Pancreas (tissue), 10 donors: ENCODE measurements around the gene STX18. TPM values are rescaled to one million over a fixed set of nuclear protein-coding genes. Genes with fewer than 3 reads are reported as not detected.

ENCODE experiments used
- ATAC-seq, 4 donors: fragments of 200-7000 bp; cut with Tn5 transposase; one replicate each; pipeline versions ENCODE4 v1.8.0 to v1.9.1; 2020; ENCODE audit warnings: mild to moderate bottlenecking in 4 of 4, moderate library complexity in 4 of 4
- DNase-seq, 6 donors: peaks; one replicate each; pipeline ENCODE4 v3.0.0-alpha.2; 2020
- FAIRE-seq: peaks from 2 replicates; lab custom pipeline; 2012; peaks lifted over from hg19 to GRCh38; lab: Jason Lieb, UNC
- H3K27ac ChIP-seq, 4 donors: fragments of 200-600 bp; sonication (generic); 1 replicate in 3 of 4; 2 replicates in 1 of 4; pipeline versions ENCODE4 v1.5.0 to v1.8.0; 2020
- H3K27me3 ChIP-seq, 4 donors: fragments of 200-600 bp; one replicate each; pipeline ENCODE4 v1.8.0; 2021
- H3K36me3 ChIP-seq, 3 donors: fragments of 200-600 bp; sonication (generic) in 1 of 3; one replicate each; pipeline versions ENCODE4 v1.5.0 to v1.8.0; 2020 to 2021
- H3K4me1 ChIP-seq, 3 donors: fragments of 200-600 bp; one replicate each; pipeline ENCODE4 v1.8.0; 2021
- H3K4me3 ChIP-seq, 4 donors: fragments of 200-600 bp; sonication (generic) in 2 of 4; one replicate each; pipeline versions ENCODE4 v1.5.0 to v1.8.0; 2020 to 2021
- H3K9me3 ChIP-seq, 4 donors: fragments of 200-600 bp; one replicate each; pipeline ENCODE4 v1.8.0; 2021
- CTCF ChIP-seq, 4 donors: fragments of 200-600 bp; sonication (generic) in 3 of 4; IDR thresholded peaks; one replicate each; pipeline versions ENCODE4 v1.5.0 to v1.8.0; 2021; ENCODE audit warnings: antibody characterized with exemption in 4 of 4
- WGBS, 2 donors: extraction: QIAGEN DNeasy Blood & Tissue Kit; methylation state at CpG; one replicate each; pipeline ENCODE4 v1.1.7; 2013; 5-methylcytosine and 5-hydroxymethylcytosine counted together
- intact Hi-C, 3 donors: fragments of 100-400 bp; cut with DNase I; formaldehyde crosslinking; loops; one replicate each; pipeline versions ENCODE4 v1.11.1 to v1.14.2; 2022
- polyA plus RNA-seq, 2 donors: library from polyadenylated mRNA; stranded (reverse); fragments of 200-250 nt; gene quantifications; one replicate each; pipeline ENCODE4 v1.2.3, GENCODE V29; 2013
- total RNA-seq, 6 donors: library from RNA; stranded (reverse); fragmentation: NEBNext Ultra II Directional in 4 of 6; extraction: Animal tissue kit (Norgen Biotek cat#: 25700) in 4 of 6; gene quantifications; one replicate each; pipeline versions ENCODE4 v1.2.1 to v1.2.4, GENCODE V29; 2021 to 2023
- donor health status: healthy with polysubstance abuse.
- donor health status: DM: no; HTN: no; CAD: no; lungs with moderate emphysema.
- donor health status: DM: no; HTN: no; CAD: no.
- donor health status: control.
- donor health status: control.
- donor health status: Bipolar disorder and iron deficiency.
- donor health status: DM: yes; HTN: yes; CAD: no.
- donor health status: DM: no; HTN: no; CAD: no.
- donor health status: DM: no; HTN: no; CAD: no.
- donor health status: DM: yes; HTN: yes; CAD: no.

Gene STX18
- total and polyA plus RNA-seq, 8 donors, result 13.6 to 35.9 (median 19.0) TPM

DNA sequence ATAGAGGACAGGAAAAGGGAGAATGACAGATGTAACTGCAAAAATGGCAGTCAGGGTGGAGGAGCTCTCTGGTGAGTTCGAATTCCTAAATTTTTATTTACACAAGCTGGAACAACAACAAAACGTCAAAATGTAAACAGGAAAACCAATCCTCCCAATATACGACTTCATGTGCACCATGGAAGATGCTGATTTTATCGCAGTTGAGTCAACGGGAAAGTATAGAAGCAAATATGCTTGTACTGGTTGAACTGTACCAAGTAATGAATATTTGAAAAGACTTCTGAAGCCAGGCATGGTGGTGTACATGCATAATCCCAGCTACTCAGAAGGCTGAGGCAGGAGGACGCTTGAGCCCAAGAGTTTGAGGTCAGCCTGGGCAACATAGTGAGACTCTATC, 15.4 kb downstream of the STX18 start:
- ATAC-seq (no peak), DNase-seq (no peak), FAIRE-seq (no peak)
- Histone ChIP-seq H3K9me3 (no peaks in the 10 kb centered on the region), H3K4me1 (no peaks in the 10 kb centered on the region), H3K27me3 (no peaks in the 10 kb centered on the region), H3K4me3 (no peak overlapping the region), H3K36me3 (no peaks in the 10 kb centered on the region), H3K27ac (no peak overlapping the region)
- WGBS, 2 donors, result 87 to 90% methylated on average over 6 of the region's 6 CpGs
- intact Hi-C loops, result no loop called here
- TF ChIP-seq CTCF (IDR thresholded peaks at IDR 0.05), result no peak

- no peaks in the 10 kb centered on the region for H3K36me3 ChIP-seq
- no peaks in the 10 kb centered on the region for H3K9me3 ChIP-seq
- H3K4me3 ChIP-seq, result no peak overlapping the region
- H3K27me3 ChIP-seq, result no peaks in the 10 kb centered on the region
- DNase-seq (no peak), ATAC-seq (peak in 3 of 4 donors; percentile 50 to 62 (median 62)), FAIRE-seq (no peak)
- H3K4me1 ChIP-seq, result peaks cover 0 to 7% (median 6%) of the 10 kb centered on the region in 3 donors
- no peak overlapping the region for H3K27ac ChIP-seq
- TF ChIP-seq CTCF (IDR thresholded peaks at IDR 0.05), result no peak
- 79 to 82% methylated on average over 4 of the region's 4 CpGs for WGBS, 2 donors
- intact Hi-C loops, result no loop called here
Observed at GRCh38 chr4:4524364-4524763, 17.5 kb downstream of the STX18 start.

DNA sequence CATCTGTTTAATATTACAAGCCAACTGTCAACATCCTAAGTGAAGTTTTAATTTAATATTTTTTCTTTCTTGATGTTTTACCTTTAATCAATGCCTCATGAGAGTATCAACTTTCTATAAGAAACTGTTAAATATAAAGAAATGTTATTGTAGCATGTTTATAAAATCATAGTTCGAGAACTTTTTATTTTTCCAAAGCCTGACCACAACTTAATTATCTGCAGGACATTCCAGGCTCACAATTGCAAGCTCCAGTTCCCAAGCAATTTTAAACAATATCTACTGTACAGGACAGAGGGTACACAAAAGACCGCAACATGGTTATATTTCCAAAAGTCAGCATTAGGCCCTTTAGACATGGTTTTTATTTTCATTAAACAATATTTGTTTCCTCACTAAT, 20.1 kb downstream of the STX18 start:
- H3K4me3 ChIP-seq, result no peak overlapping the region
- no peak for TF ChIP-seq CTCF (IDR thresholded peaks at IDR 0.05)
- peaks cover 0 to 11% (median 6%) of the 10 kb centered on the region in 3 donors for H3K4me1 ChIP-seq
- no peaks in the 10 kb centered on the region for H3K27me3 ChIP-seq
- no peak overlapping the region for H3K27ac ChIP-seq
- no peak for ATAC-seq
- 90 to 94% methylated on average over 2 of the region's 2 CpGs for WGBS, 2 donors
- no peaks in the 10 kb centered on the region for H3K36me3 ChIP-seq
- intact Hi-C loops, result no loop called here
- no peak for DNase-seq
- no peaks in the 10 kb centered on the region for H3K9me3 ChIP-seq
- FAIRE-seq, result no peak

- Histone ChIP-seq H3K27ac (no peak overlapping the region), H3K4me3 (no peak overlapping the region), H3K4me1 (peaks cover 0 to 11% (median 6%) of the 10 kb centered on the region in 3 donors), H3K36me3 (no peaks in the 10 kb centered on the region), H3K27me3 (no peaks in the 10 kb centered on the region), H3K9me3 (no peaks in the 10 kb centered on the region)
- DNase-seq (no peak), ATAC-seq (no peak), FAIRE-seq (no peak)
- 89 to 92% methylated on average over 3 of the region's 3 CpGs for WGBS, 2 donors
- no peak for TF ChIP-seq CTCF (IDR thresholded peaks at IDR 0.05)
- intact Hi-C loops, result no loop called here
Observed at GRCh38 chr4:4521136-4521535, 20.7 kb downstream of the STX18 start.

GRCh38 chr4:4519297-4519894, 22.5 kb downstream of the STX18 start:
- H3K27me3 ChIP-seq, result no peaks in the 10 kb centered on the region
- intact Hi-C loops, result no loop called here
- peak in 2 of 4 donors; percentile 13 to 24 for TF ChIP-seq CTCF (IDR thresholded peaks at IDR 0.05)
- WGBS, 2 donors, result 65 to 70% methylated on average over 4 of the region's 4 CpGs
- DNase-seq (no peak), FAIRE-seq (peak; percentile 43), ATAC-seq (peak in 1 of 4 donors; percentile 44)
- H3K4me3 ChIP-seq, result no peak overlapping the region
- H3K9me3 ChIP-seq, result no peaks in the 10 kb centered on the region
- H3K36me3 ChIP-seq, result no peaks in the 10 kb centered on the region
- H3K4me1 ChIP-seq, result peaks cover 0 to 11% (median 6%) of the 10 kb centered on the region in 3 donors
- no peak overlapping the region for H3K27ac ChIP-seq
